HCT116 (cell line): ENCODE measurements around the gene IL17RA. TPM values are rescaled to one million over a fixed set of nuclear protein-coding genes. Genes with fewer than 3 reads are reported as not detected.

Experiments
- ATAC-seq: fragments of 200-7000 bp; cut with Tn5 transposase; 2 replicates; pipeline ENCODE4 v1.9.1; 2020; ENCODE audit warnings: mild to moderate bottlenecking, moderate library complexity
- BruUV-seq: library from RNA; stranded (reverse); fragments of 400-500 nt; replicated peaks from 2 replicates; lab custom pipeline; 2021; lab: Mats Ljungman, UMichigan
- CTCF ChIA-PET: fragments of 300-600 bp; sonication (Branson Sonifier 250); formaldehyde crosslinking; loops from one replicate; lab custom pipeline; 2021; ENCODE audit warnings: antibody characterized with exemption; lab: Charles Lee
- POLR2A ChIA-PET: fragments of 300-600, 350-600 bp; sonication (Branson Sonifier 250); formaldehyde crosslinking; loops from one replicate; lab custom pipeline; 2021; ENCODE audit warnings: antibody characterized with exemption; lab: Charles Lee
- RAD21 ChIA-PET, 2 experiments: fragments of 300-600 bp; sonication (Branson Sonifier 250); formaldehyde crosslinking; loops; one replicate each; lab custom pipeline; 2023; ENCODE audit warnings: low total read pairs in 2 of 2; ENCODE audit not compliant: uncharacterized antibody in 2 of 2, unreplicated experiment in 2 of 2, low non-redundant PET in 1 of 2; lab: Charles Lee
- DNase-seq: peaks from one replicate; pipeline ENCODE4 v3.0.0-alpha.2; 2010; ENCODE audit warnings: low read depth, low spot score
- H2AFZ ChIP-seq: fragments of 200-600 bp; shearing (Covaris generic), sonication (generic); 2 replicates; pipeline ENCODE4 v1.6.1; 2017; ENCODE audit warnings: low read depth, mixed run types, mixed read lengths, antibody characterized with exemption, low read length; ENCODE audit not compliant: poor library complexity, severe bottlenecking
- H3K27ac ChIP-seq: 2 replicates; pipeline ENCODE4 v1.5.1; 2012; ENCODE audit warnings: low read depth, low read length
- H3K27me3 ChIP-seq: fragments of 200-600 bp; sonication (generic); 2 replicates; pipeline ENCODE4 v1.6.1; 2016; ENCODE audit warnings: mixed run types, low read length, mixed read lengths; ENCODE audit not compliant: insufficient read depth
- H3K36me3 ChIP-seq, 2 experiments: fragments of 200-500 bp in 1 of 2; fragments of 200-600 bp in 1 of 2; sonication (Bioruptor generic) in 1 of 2; sonication (generic) in 1 of 2; 2 replicates each; pipeline versions ENCODE4 v1.5.1 to v1.6.1; 2014 to 2016; ENCODE audit warnings: low read length in 2 of 2, inconsistent platforms in 1 of 2, mixed read lengths in 1 of 2, mixed run types in 1 of 2; ENCODE audit not compliant: insufficient read depth in 2 of 2, control insufficient read depth in 1 of 2
- H3K4me1 ChIP-seq, 2 experiments: fragments of 200-600 bp in 1 of 2; sonication (generic) in 1 of 2; 2 replicates each; pipeline versions ENCODE4 v1.5.1 to v1.6.1; 2012 to 2017; ENCODE audit warnings: low read length in 2 of 2, inconsistent platforms in 1 of 2, mild to moderate bottlenecking in 1 of 2, mixed read lengths in 1 of 2, mixed run types in 1 of 2, moderate library complexity in 1 of 2; ENCODE audit not compliant: insufficient read depth in 2 of 2, control insufficient read depth in 1 of 2
- H3K4me2 ChIP-seq: fragments of 200-600 bp; sonication (generic); 2 replicates; pipeline ENCODE4 v1.6.1; 2017; ENCODE audit warnings: mixed run types, low read length, mixed read lengths
- H3K4me3 ChIP-seq, 2 experiments: fragments of 200-600 bp in 1 of 2; sonication (generic) in 1 of 2; replicated peaks in 1 of 2; 2 replicates each; pipeline ENCODE4 v1.5.1; 2011 to 2016; ENCODE audit warnings: low read length in 2 of 2, control low read depth in 1 of 2, low read depth in 1 of 2, mild to moderate bottlenecking in 1 of 2, mixed read lengths in 1 of 2, mixed run types in 1 of 2
- H3K79me2 ChIP-seq: fragments of 200-600 bp; sonication (generic); 2 replicates; pipeline ENCODE4 v1.6.1; 2017; ENCODE audit warnings: mild to moderate bottlenecking, mixed run types, low read length, moderate library complexity, mixed read lengths; ENCODE audit not compliant: insufficient read depth
- H3K9ac ChIP-seq: fragments of 200-600 bp; sonication (generic); 2 replicates; pipeline ENCODE4 v1.6.1; 2016; ENCODE audit warnings: low read length, mixed read lengths
- H3K9me2 ChIP-seq: fragments of 200-600 bp; sonication (generic), shearing (Covaris generic); 2 replicates; pipeline ENCODE4 v1.6.1; 2017; ENCODE audit warnings: mixed run types, mild to moderate bottlenecking, moderate library complexity; ENCODE audit not compliant: insufficient read depth
- H3K9me3 ChIP-seq, 2 experiments: fragments of 200-500 bp in 1 of 2; fragments of 200-600 bp in 1 of 2; sonication (Bioruptor generic) in 1 of 2; sonication (generic) in 1 of 2; 2 replicates each; pipeline ENCODE4 v1.6.1; 2014 to 2017; ENCODE audit warnings: low read length in 2 of 2, mixed read lengths in 2 of 2, inconsistent platforms in 1 of 2, low read depth in 1 of 2, mild to moderate bottlenecking in 1 of 2, mixed run types in 1 of 2, moderate library complexity in 1 of 2; ENCODE audit not compliant: control insufficient read depth in 1 of 2, insufficient read depth in 1 of 2
- H4K20me1 ChIP-seq: fragments of 200-600 bp; sonication (generic), shearing (Covaris generic); 2 replicates; pipeline ENCODE4 v1.6.1; 2017; ENCODE audit warnings: mixed run types, mild to moderate bottlenecking, moderate library complexity; ENCODE audit not compliant: insufficient read depth
- CTCF ChIP-seq, 3 experiments: fragments of 200-600 bp in 1 of 3; sonication (generic) in 1 of 3; IDR thresholded peaks in 2 of 3; conservative IDR thresholded peaks in 1 of 3; 2 replicates each; pipeline ENCODE4 v1.5.1; 2012 to 2017; ENCODE audit warnings: low read depth in 2 of 3, low read length in 2 of 3, antibody characterized with exemption in 1 of 3, borderline replicate concordance in 1 of 3, control low read depth in 1 of 3, mild to moderate bottlenecking in 1 of 3, mixed read lengths in 1 of 3, mixed run types in 1 of 3, moderate library complexity in 1 of 3; ENCODE audit not compliant: insufficient read depth in 1 of 3
- EGR1 ChIP-seq: IDR thresholded peaks from 2 replicates; pipeline ENCODE4 v1.6.1; 2012; ENCODE audit warnings: low read depth
- ELF1 ChIP-seq: IDR thresholded peaks from 2 replicates; pipeline ENCODE4 v1.6.1; 2012; ENCODE audit warnings: low read depth, borderline replicate concordance
- EZH2phosphoT487 ChIP-seq: fragments of 200-600 bp; IDR thresholded peaks from 2 replicates; pipeline ENCODE4 v1.6.1; 2018; ENCODE audit warnings: antibody characterized with exemption, borderline replicate concordance
- JUND ChIP-seq: IDR thresholded peaks from 2 replicates; pipeline ENCODE4 v1.6.1; 2012
- POLR2AphosphoS5 ChIP-seq: IDR thresholded peaks from 2 replicates; pipeline ENCODE4 v1.6.1; 2011; ENCODE audit warnings: mild to moderate bottlenecking, low read depth, low read length, moderate library complexity
- RAD21 ChIP-seq: IDR thresholded peaks from 2 replicates; pipeline ENCODE4 v1.6.1; 2012; ENCODE audit warnings: low read depth, mild to moderate bottlenecking
- REST ChIP-seq: IDR thresholded peaks from 2 replicates; pipeline ENCODE4 v1.6.1; 2012; ENCODE audit warnings: low read depth
- SIN3A ChIP-seq: IDR thresholded peaks from 2 replicates; pipeline ENCODE4 v1.6.1; 2012; ENCODE audit warnings: low read depth
- TCF7L2 ChIP-seq: IDR thresholded peaks from 2 replicates; pipeline ENCODE4 v1.7.0; 2011; ENCODE audit warnings: borderline replicate concordance, inconsistent platforms; ENCODE audit not compliant: insufficient read depth, insufficient read length; ENCODE audit errors: extremely low read depth
- ZFX ChIP-seq: fragments of 450-650 bp; IDR thresholded peaks from 2 replicates; pipeline ENCODE4 v1.6.1; 2017
- ZNF274 ChIP-seq: fragments of 200-500 bp; sonication (Bioruptor generic); IDR thresholded peaks from 2 replicates; pipeline ENCODE4 v1.6.1; 2014; ENCODE audit warnings: mild to moderate bottlenecking, low read depth, low read length, inconsistent platforms
- intact Hi-C: fragments of 100-400 bp; cut with micrococcal nuclease; formaldehyde crosslinking; loops from 2 replicates; pipeline ENCODE4 v1.10.0; 2022
- total RNA-seq: library from RNA; stranded (reverse); gene quantifications from one replicate; pipeline ENCODE4 v1.2.1, GENCODE V29; 2021; ENCODE audit not compliant: unreplicated experiment
- TF ChIP-seq, protein P1 (sequence below): IDR thresholded peaks from 2 replicates; pipeline ENCODE4 v1.6.1; 2011; ENCODE audit warnings: mild to moderate bottlenecking, low read length, moderate library complexity; ENCODE audit not compliant: insufficient replicate concordance; ENCODE audit errors: extremely low read depth
- TF ChIP-seq, protein P2 (sequence below): IDR thresholded peaks from 2 replicates; pipeline ENCODE4 v1.6.1; 2012

IL17RA gene
- total RNA-seq, 1 experiment from 2014 or later = 17.3 TPM

DNA sequence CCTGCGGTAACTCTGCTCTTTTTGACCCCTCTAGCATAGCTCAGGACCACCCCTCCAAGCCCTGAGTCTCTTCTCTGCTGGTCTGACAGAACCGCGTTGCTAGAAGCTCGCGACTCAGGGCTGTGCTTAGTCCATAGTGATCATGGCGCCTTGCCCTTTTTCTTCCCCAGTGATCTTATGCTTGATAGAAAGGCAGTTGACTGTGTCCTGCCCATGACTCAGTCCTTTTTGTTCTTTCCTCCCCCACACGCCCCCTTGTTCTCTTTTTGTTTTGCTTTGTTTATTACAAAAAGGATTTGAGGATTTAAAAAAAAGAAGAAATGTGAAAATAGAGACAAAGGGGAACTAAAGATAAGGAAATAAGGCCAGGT is 17.5 kb downstream of the IL17RA start:
- H3K9ac ChIP-seq = no peak overlapping the region
- no peak overlapping the region for H3K27ac ChIP-seq
- DNase-seq (no peak), ATAC-seq (no peak)
- intact Hi-C loops = no loop called here
- no peak overlapping the region for H3K4me2 ChIP-seq
- no peaks in the 10 kb centered on the region for H3K9me2 ChIP-seq
- no peaks in the 10 kb centered on the region for H3K9me3 ChIP-seq
- TF ChIP-seq JUND = no peak
- TF ChIP-seq TCF7L2 = no peak
- TF ChIP-seq, protein P1, sequence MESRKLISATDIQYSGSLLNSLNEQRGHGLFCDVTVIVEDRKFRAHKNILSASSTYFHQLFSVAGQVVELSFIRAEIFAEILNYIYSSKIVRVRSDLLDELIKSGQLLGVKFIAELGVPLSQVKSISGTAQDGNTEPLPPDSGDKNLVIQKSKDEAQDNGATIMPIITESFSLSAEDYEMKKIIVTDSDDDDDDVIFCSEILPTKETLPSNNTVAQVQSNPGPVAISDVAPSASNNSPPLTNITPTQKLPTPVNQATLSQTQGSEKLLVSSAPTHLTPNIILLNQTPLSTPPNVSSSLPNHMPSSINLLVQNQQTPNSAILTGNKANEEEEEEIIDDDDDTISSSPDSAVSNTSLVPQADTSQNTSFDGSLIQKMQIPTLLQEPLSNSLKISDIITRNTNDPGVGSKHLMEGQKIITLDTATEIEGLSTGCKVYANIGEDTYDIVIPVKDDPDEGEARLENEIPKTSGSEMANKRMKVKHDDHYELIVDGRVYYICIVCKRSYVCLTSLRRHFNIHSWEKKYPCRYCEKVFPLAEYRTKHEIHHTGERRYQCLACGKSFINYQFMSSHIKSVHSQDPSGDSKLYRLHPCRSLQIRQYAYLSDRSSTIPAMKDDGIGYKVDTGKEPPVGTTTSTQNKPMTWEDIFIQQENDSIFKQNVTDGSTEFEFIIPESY = no peak
- TF ChIP-seq ELF1 = no peak
- no peak for TF ChIP-seq REST
- TF ChIP-seq, protein P2, sequence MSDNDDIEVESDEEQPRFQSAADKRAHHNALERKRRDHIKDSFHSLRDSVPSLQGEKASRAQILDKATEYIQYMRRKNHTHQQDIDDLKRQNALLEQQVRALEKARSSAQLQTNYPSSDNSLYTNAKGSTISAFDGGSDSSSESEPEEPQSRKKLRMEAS = no peak
- no peak for TF ChIP-seq SIN3A
- no peak for TF ChIP-seq ZFX
- no peak for TF ChIP-seq RAD21
- no peak for TF ChIP-seq EZH2phosphoT487
- TF ChIP-seq CTCF (IDR thresholded peaks at IDR 0.05 in 2 of 3, conservative IDR thresholded peaks at IDR 0.05 in 1 of 3; ENCODE audit: borderline replicate concordance in 1 of 3, insufficient read depth in 1 of 3, low read depth in 2 of 3, low read length in 2 of 3) = no peak
- no peak for TF ChIP-seq EGR1
- TF ChIP-seq ZNF274 = no peak
- TF ChIP-seq POLR2AphosphoS5 = no peak
- RAD21 ChIA-PET = no interaction called here
- H3K27me3 ChIP-seq = no peaks in the 10 kb centered on the region
- H3K79me2 ChIP-seq = no peaks in the 10 kb centered on the region
- H3K36me3 ChIP-seq = peaks cover 23 to 25% of the 10 kb centered on the region in 2 experiments; a peak in 2 of 4 replicates
- BruUV-seq = no TSS peak
- H4K20me1 ChIP-seq = no peaks in the 10 kb centered on the region
- H3K4me1 ChIP-seq = no peaks in the 10 kb centered on the region
- no peak overlapping the region for H3K4me3 ChIP-seq
- H2AFZ ChIP-seq = no peak overlapping the region
- POLR2A ChIA-PET = no interaction called here
- CTCF ChIA-PET = interaction anchor here (0.8 kb wide), 1 partner anchor 69 kb away, joined by 3 read pairs; no protein-coding TSS in a partner anchor
